Upper lobe of left lung (tissue), 4 donors: ENCODE results near the gene CAMKV.

Source experiments
- EP300 ChIP-seq, 4 donors: sonication (generic); formaldehyde crosslinking; IDR thresholded peaks; one replicate each; pipeline ENCODE4 v1.5.1; 2017; ENCODE audit warnings: antibody characterized with exemption in 4 of 4, control low read depth in 2 of 4
- POLR2AphosphoS5 ChIP-seq, 2 donors: sonication (generic); formaldehyde crosslinking; IDR thresholded peaks; one replicate each; pipeline ENCODE4 v1.5.1; 2017; ENCODE audit warnings: antibody characterized with exemption in 2 of 2
- TF ChIP-seq, protein P1 (sequence below), 6 experiments: fragments of 450-650 bp in 4 of 6; fragments of 200-600 bp in 2 of 6; sonication (generic) in 2 of 6; IDR thresholded peaks; one replicate each; pipeline ENCODE4 v1.5.1; 2016 to 2019; ENCODE audit warnings: antibody characterized with exemption in 6 of 6

DNA sequence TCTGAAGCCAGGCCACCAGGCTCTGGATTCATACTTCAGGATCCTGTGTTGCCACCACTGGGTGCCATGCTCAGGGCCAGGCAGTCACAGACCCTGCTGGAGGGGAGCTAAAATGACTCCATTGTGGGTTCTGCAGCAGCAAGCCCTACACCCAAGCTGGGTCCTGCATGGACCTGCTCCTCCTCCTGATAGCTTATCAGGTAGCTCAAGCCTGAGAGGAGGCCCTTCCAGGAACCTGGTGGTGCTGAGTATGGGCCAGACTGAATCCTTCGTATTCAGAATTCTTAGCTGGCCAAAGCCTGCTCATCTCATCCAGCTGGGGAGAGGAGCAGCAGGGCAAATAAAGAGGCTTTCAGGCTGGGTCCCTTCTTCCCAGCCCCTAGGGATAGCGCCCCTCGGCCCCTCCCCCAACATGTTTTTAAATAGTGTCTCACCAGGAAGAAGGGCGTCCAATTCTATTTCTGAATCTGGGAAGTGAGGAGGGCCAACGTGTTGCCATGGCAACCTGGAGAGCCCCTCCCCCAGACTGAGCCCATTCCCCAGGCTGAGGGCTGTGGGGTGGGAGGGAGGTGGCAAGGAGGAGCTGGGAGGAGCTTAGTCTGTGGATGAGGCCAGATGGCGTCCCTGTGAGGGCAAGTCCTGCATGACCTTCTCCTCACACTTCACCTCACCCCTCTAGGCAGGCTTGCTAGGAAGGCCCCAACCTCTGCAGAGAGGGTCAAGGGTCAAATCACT is 11.0 kb upstream of the CAMKV start:
- TF ChIP-seq POLR2AphosphoS5 (IDR thresholded peaks at IDR 0.05) (no peak), EP300 (IDR thresholded peaks at IDR 0.05) (no peak)
- TF ChIP-seq, protein P1, sequence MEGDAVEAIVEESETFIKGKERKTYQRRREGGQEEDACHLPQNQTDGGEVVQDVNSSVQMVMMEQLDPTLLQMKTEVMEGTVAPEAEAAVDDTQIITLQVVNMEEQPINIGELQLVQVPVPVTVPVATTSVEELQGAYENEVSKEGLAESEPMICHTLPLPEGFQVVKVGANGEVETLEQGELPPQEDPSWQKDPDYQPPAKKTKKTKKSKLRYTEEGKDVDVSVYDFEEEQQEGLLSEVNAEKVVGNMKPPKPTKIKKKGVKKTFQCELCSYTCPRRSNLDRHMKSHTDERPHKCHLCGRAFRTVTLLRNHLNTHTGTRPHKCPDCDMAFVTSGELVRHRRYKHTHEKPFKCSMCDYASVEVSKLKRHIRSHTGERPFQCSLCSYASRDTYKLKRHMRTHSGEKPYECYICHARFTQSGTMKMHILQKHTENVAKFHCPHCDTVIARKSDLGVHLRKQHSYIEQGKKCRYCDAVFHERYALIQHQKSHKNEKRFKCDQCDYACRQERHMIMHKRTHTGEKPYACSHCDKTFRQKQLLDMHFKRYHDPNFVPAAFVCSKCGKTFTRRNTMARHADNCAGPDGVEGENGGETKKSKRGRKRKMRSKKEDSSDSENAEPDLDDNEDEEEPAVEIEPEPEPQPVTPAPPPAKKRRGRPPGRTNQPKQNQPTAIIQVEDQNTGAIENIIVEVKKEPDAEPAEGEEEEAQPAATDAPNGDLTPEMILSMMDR (IDR thresholded peaks at IDR 0.05), result no peak
